Ishikawa (cell line): Measurements from ENCODE around the gene SLC10A4.

Experiments
- CEBPB ChIP-seq: IDR thresholded peaks from 2 replicates; pipeline ENCODE4 v1.6.1; 2012
- CREB1 ChIP-seq: IDR thresholded peaks from 2 replicates; pipeline ENCODE4 v1.6.1; 2012; ENCODE audit warnings: low read depth
- EGR1 ChIP-seq: IDR thresholded peaks from 2 replicates; pipeline ENCODE4 v1.6.1; 2012
- EP300 ChIP-seq: IDR thresholded peaks from 2 replicates; pipeline ENCODE4 v1.6.1; 2012; ENCODE audit warnings: borderline replicate concordance
- FOXM1 ChIP-seq: IDR thresholded peaks from 2 replicates; pipeline ENCODE4 v1.6.1; 2012; ENCODE audit warnings: low read depth, borderline replicate concordance
- NFIC ChIP-seq: IDR thresholded peaks from 2 replicates; pipeline ENCODE4 v1.6.1; 2012
- RAD21 ChIP-seq: IDR thresholded peaks from 2 replicates; pipeline ENCODE4 v1.6.1; 2012; ENCODE audit warnings: low read depth
- TAF1 ChIP-seq: IDR thresholded peaks from 2 replicates; pipeline ENCODE4 v1.6.1; 2012; ENCODE audit warnings: low read depth, mild to moderate bottlenecking
- TCF12 ChIP-seq: IDR thresholded peaks from 2 replicates; pipeline ENCODE4 v1.6.1; 2012; ENCODE audit warnings: low read depth
- TEAD4 ChIP-seq: IDR thresholded peaks from 2 replicates; pipeline ENCODE4 v1.6.1; 2012
- YY1 ChIP-seq: IDR thresholded peaks from 2 replicates; pipeline ENCODE4 v1.6.1; 2012; ENCODE audit warnings: low read depth
- ZBTB7A ChIP-seq: IDR thresholded peaks from 2 replicates; pipeline ENCODE4 v1.6.1; 2012; ENCODE audit warnings: low read depth
- TF ChIP-seq, protein P1 (sequence below): IDR thresholded peaks from 2 replicates; pipeline ENCODE4 v1.6.1; 2012; ENCODE audit warnings: low read depth, mild to moderate bottlenecking
- TF ChIP-seq, protein P2 (sequence below): IDR thresholded peaks from 2 replicates; pipeline ENCODE4 v1.6.1; 2012
- TF ChIP-seq, protein P3 (sequence below): IDR thresholded peaks from 2 replicates; pipeline ENCODE4 v1.6.1; 2012

SLC10A4 gene

DNA sequence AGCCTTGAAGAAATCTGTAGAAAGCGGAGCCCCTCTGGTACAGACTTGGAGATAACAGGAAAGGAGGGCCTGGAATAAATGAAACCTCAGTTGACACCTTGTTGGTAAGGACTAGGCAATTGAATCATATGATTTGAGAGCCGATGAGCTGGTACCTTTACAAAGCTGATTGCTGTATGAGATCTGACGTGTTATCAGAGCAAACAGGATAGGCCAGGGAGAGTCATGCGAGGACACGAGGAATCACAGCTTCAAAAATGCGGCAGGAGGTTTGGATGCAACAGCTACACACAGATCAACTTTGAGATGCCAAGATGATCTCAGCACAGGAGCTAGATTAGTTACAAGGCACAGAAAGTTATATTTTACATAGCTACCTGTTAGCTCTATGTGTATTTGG is 7.4 kb upstream of the SLC10A4 start:
- TF ChIP-seq CREB1 (no peak), EGR1 (no peak), CEBPB (no peak), TEAD4 (no peak), FOXM1 (no peak), TAF1 (no peak), NFIC (no peak), RAD21 (no peak), TCF12 (no peak), EP300 (no peak), YY1 (no peak), ZBTB7A (no peak)
- TF ChIP-seq, protein P1, sequence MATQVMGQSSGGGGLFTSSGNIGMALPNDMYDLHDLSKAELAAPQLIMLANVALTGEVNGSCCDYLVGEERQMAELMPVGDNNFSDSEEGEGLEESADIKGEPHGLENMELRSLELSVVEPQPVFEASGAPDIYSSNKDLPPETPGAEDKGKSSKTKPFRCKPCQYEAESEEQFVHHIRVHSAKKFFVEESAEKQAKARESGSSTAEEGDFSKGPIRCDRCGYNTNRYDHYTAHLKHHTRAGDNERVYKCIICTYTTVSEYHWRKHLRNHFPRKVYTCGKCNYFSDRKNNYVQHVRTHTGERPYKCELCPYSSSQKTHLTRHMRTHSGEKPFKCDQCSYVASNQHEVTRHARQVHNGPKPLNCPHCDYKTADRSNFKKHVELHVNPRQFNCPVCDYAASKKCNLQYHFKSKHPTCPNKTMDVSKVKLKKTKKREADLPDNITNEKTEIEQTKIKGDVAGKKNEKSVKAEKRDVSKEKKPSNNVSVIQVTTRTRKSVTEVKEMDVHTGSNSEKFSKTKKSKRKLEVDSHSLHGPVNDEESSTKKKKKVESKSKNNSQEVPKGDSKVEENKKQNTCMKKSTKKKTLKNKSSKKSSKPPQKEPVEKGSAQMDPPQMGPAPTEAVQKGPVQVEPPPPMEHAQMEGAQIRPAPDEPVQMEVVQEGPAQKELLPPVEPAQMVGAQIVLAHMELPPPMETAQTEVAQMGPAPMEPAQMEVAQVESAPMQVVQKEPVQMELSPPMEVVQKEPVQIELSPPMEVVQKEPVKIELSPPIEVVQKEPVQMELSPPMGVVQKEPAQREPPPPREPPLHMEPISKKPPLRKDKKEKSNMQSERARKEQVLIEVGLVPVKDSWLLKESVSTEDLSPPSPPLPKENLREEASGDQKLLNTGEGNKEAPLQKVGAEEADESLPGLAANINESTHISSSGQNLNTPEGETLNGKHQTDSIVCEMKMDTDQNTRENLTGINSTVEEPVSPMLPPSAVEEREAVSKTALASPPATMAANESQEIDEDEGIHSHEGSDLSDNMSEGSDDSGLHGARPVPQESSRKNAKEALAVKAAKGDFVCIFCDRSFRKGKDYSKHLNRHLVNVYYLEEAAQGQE = no peak
- TF ChIP-seq, protein P2, sequence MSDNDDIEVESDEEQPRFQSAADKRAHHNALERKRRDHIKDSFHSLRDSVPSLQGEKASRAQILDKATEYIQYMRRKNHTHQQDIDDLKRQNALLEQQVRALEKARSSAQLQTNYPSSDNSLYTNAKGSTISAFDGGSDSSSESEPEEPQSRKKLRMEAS = no peak
- TF ChIP-seq, protein P3, sequence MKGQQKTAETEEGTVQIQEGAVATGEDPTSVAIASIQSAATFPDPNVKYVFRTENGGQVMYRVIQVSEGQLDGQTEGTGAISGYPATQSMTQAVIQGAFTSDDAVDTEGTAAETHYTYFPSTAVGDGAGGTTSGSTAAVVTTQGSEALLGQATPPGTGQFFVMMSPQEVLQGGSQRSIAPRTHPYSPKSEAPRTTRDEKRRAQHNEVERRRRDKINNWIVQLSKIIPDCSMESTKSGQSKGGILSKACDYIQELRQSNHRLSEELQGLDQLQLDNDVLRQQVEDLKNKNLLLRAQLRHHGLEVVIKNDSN = no peak

DNA sequence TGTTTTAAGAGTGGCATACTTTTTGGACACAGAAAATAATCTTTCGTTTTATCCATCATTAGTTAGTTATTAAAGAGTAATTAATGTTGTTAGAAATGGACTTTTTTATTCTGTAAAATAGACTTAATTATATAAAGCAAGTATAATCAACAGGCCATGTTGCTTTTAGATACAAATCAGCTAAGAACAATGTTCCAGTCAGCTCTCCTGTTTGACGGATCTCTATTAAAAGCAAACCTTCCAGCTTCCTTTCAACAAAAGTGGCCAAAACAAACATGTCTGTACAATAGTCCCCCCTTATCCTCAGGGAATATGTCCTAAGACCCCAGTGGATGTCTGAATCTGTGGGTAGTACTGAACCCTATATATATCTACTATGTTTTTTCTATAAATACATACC is 4.9 kb upstream of the SLC10A4 start:
- TF ChIP-seq, protein P1 = no peak
- TF ChIP-seq EP300 (no peak), NFIC (no peak), TCF12 (no peak), YY1 (no peak), EGR1 (no peak), TAF1 (no peak), RAD21 (no peak), FOXM1 (no peak), TEAD4 (no peak), CREB1 (no peak), ZBTB7A (no peak)
- TF ChIP-seq, protein P2 = no peak
- TF ChIP-seq, protein P3 = no peak

DNA sequence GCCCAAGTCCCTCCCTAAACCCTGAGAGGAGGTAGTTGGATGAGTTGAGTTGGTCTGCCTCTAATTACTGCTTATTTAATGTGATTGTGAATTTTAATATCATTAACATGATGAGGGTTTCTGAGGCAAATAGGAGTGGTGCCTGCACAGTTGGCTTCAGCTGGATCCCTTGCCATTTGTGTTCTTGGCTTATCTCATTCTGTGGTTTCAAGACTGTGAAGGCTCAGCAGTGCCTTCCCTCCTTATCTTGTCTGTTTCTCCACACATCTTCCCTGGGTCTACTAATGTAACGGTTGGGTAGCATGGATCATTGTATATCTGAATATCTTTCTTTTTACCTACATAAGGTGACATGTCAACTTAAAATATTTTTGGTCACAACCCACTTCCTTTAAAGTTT is 1.6 kb upstream of the SLC10A4 start:
- TF ChIP-seq CEBPB (no peak), FOXM1 (no peak), ZBTB7A (no peak), TCF12 (no peak), CREB1 (no peak), NFIC (no peak), TEAD4 (no peak), EGR1 (no peak), EP300 (no peak), RAD21 (no peak)
- TF ChIP-seq, protein P1 = no peak
- TF ChIP-seq, protein P3 = no peak
- TF ChIP-seq, protein P2 = no peak
